H1 (cell line): ENCODE measurements around the gene PHRF1. TPM values are rescaled to one million over a fixed set of nuclear protein-coding genes. Genes with fewer than 3 reads are reported as not detected.

Experiments used
- ATF3 ChIP-seq: IDR thresholded peaks from 2 replicates; pipeline ENCODE4 v1.6.1; 2011; ENCODE audit warnings: low read depth, mild to moderate bottlenecking, low read length; ENCODE audit not compliant: insufficient read depth
- POLR2A ChIP-seq, 2 experiments: IDR thresholded peaks; 1 replicate in 1 of 2; 2 replicates in 1 of 2; pipeline ENCODE4 v1.6.1; 2011; ENCODE audit warnings: low read depth in 2 of 2, low read length in 2 of 2, mild to moderate bottlenecking in 2 of 2; ENCODE audit errors: control extremely low read depth in 1 of 2
- RXRA ChIP-seq: IDR thresholded peaks from 2 replicates; pipeline ENCODE4 v1.6.1; 2011; ENCODE audit warnings: low read depth, mild to moderate bottlenecking, low read length, moderate library complexity; ENCODE audit not compliant: insufficient read depth
- SP4 ChIP-seq: IDR thresholded peaks from 2 replicates; pipeline ENCODE4 v1.6.1; 2012; ENCODE audit warnings: low read length, inconsistent platforms
- TBP ChIP-seq: IDR thresholded peaks from 2 replicates; pipeline ENCODE4 v1.6.1; 2011; ENCODE audit warnings: low read depth, low read length, improper control_type of control experiment
- TCF12 ChIP-seq: IDR thresholded peaks from 2 replicates; pipeline ENCODE4 v1.6.1; 2011; ENCODE audit warnings: low read depth, mild to moderate bottlenecking, low read length
- polyA plus RNA-seq, 7 experiments: library from polyadenylated mRNA; depleted of rRNA in 3 of 7; stranded (reverse) in 5 of 7; unstranded in 2 of 7; fragments of >200 nt in 5 of 7; fragments of 200-250 nt in 2 of 7; gene quantifications; 1 replicate in 5 of 7; 2 replicates in 1 of 7; 4 replicates in 1 of 7; pipeline versions ENCODE4 v1.2.1 to v1.2.3, GENCODE V29; 2011 to 2013; ENCODE audit warnings: missing spikeins in 2 of 7, mixed read lengths in 2 of 7
- total RNA-seq: library from RNA; stranded (reverse); fragmentation: NEBNext Ultra II Directional; extraction: Animal tissue kit (Norgen Biotek cat#: 25700); gene quantifications from 2 replicates; pipeline ENCODE4 v1.2.1, GENCODE V29; 2021

The PHRF1 gene
- total and polyA plus RNA-seq, 2 of the 8 experiments (the other 6 are each of a cell fraction or from before 2014, with no cell fraction given) = 13.4 to 37.3 TPM

DNA sequence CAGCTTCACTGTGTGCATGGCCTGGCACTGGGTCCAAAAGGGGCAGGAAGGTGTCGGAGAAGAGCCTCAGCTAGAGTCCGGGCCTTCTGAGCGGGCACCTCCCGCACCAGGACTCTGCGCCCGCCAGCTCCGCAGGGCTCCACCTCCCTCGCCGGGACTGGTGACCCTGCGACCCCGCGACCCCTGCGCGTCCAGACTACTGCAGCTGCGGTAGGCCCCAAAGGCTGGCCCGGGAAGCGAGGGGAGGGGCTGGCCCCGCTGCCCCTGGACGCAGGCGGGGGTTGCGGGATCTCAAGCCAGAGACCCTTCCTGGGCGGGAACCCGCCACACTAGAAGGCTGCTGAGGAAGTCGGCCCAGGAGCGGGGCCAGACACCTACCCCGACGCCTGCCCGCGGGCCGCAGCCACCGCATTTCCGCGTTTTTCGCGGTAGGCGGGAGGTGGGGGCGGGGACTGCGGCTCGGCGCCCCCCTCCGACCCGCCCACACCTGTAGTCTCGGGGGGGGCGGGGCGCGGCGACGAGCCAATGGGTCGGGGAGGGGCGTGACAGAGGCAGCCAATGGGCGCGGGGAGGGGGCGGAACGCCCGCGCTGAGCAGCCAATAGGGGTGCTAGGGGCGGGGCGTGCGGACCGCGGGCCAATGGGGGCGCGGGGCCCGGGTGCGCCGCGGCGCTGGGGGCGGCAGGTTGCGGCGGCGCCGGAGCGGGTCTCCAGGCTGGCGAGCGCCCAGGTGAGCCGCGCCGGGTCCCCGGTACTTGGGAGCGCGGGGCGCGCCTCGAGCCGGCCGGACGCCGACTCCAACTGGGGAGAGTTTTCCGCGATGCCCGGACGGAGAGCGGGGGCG is 15.7 kb upstream of the PHRF1 start, which contains the start of the genes LMNTD2 and RASSF7 (continued):
- TF ChIP-seq RXRA (0 out of 2 replicates have a peak, but pooled peaks have one; percentile 10), TCF12 (no peak), ATF3 (no peak), SP4 (peak; percentile 96), TBP (peak; percentile 17; the same call in 1 of the 2 replicates), POLR2A (IDR thresholded peaks at IDR 0.05; ENCODE audit: control extremely low read depth in 1 of 2, low read depth in 2 of 2, low read length in 2 of 2) (0 out of 3 replicates have a peak, but pooled peaks of 1 of the 2 experiments have one; percentile 12)
